SU-DHL-6 (cell line): ENCODE results near the gene OBSCN.

Experiments used
- H2AFZ ChIP-seq: fragments of 200-600 bp; sonication (generic); 2 replicates; pipeline ENCODE4 v1.6.1; 2014; ENCODE audit warnings: low read depth, mild to moderate bottlenecking, moderate library complexity, mixed read lengths, antibody characterized with exemption, low read length; ENCODE audit not compliant: severe bottlenecking
- H3F3A ChIP-seq: fragments of 200-600 bp; shearing (Covaris generic); 2 replicates; pipeline ENCODE4 v1.6.0; 2016; ENCODE audit warnings: antibody characterized with exemption, mild to moderate bottlenecking; ENCODE audit not compliant: insufficient read depth
- H3K27ac ChIP-seq: fragments of 200-600 bp; sonication (generic); 2 replicates; pipeline ENCODE4 v1.5.1; 2016; ENCODE audit warnings: low read depth, mild to moderate bottlenecking, low read length, moderate library complexity, mixed read lengths
- H3K27me3 ChIP-seq: fragments of 200-600 bp; sonication (generic), shearing (Covaris generic); 2 replicates; pipeline ENCODE4 v1.6.0; 2014; ENCODE audit warnings: mild to moderate bottlenecking, low read length
- H3K36me3 ChIP-seq: fragments of 200-600 bp; sonication (generic); 2 replicates; pipeline ENCODE4 v1.6.1; 2014; ENCODE audit warnings: mild to moderate bottlenecking, low read length, mixed read lengths
- H3K4me2 ChIP-seq: fragments of 300-600, 200-600 bp; shearing (Covaris generic), sonication (generic); 2 replicates; pipeline ENCODE4 v1.6.0; 2014; ENCODE audit warnings: low read length, low read depth, mild to moderate bottlenecking; ENCODE audit not compliant: poor library complexity, severe bottlenecking
- H3K4me3 ChIP-seq: fragments of 200-600 bp; sonication (generic); 2 replicates; pipeline ENCODE4 v1.5.1; 2014; ENCODE audit warnings: antibody characterized with exemption, low read length, mild to moderate bottlenecking, mixed read lengths; ENCODE audit not compliant: insufficient read depth, poor library complexity, severe bottlenecking
- H3K79me2 ChIP-seq: fragments of 200-600 bp; sonication (generic); 2 replicates; pipeline ENCODE4 v1.6.1; 2014; ENCODE audit warnings: mild to moderate bottlenecking, low read length, moderate library complexity; ENCODE audit not compliant: insufficient read depth
- H3K9ac ChIP-seq: fragments of 200-600 bp; sonication (generic); 2 replicates; pipeline ENCODE4 v1.7.0; 2014; ENCODE audit warnings: mild to moderate bottlenecking, low read length
- H3K9me2 ChIP-seq: fragments of 200-600 bp; sonication (generic); replicated peaks from 2 replicates; pipeline ENCODE4 v1.6.1; 2014; ENCODE audit warnings: low read length; ENCODE audit not compliant: insufficient read depth
- H3K9me3 ChIP-seq: fragments of 200-600 bp; sonication (generic); 2 replicates; pipeline ENCODE4 v1.6.1; 2014; ENCODE audit warnings: low read length, mixed read lengths; ENCODE audit not compliant: insufficient read depth
- H4K20me1 ChIP-seq: fragments of 200-600 bp; sonication (generic); 2 replicates; pipeline ENCODE4 v1.6.1; 2014; ENCODE audit warnings: low read depth, mild to moderate bottlenecking, antibody characterized with exemption, low read length, moderate library complexity, mixed read lengths
- CTCF ChIP-seq: fragments of 200-600 bp; sonication (generic); IDR thresholded peaks from one replicate; pipeline ENCODE4 v1.5.1; 2017; ENCODE audit warnings: antibody characterized with exemption, mild to moderate bottlenecking, low read length, moderate library complexity; ENCODE audit not compliant: insufficient read depth, poor library complexity, severe bottlenecking
- EZH2phosphoT487 ChIP-seq: fragments of 200-600 bp; sonication (generic), shearing (Covaris generic); conservative IDR thresholded peaks from 2 replicates; pipeline ENCODE4 v1.6.1; 2018; ENCODE audit warnings: mild to moderate bottlenecking, antibody characterized with exemption, low read length, moderate library complexity, mixed read lengths

OBSCN gene

GRCh38 chr1:228411121-228411520 is 203.3 kb downstream of the OBSCN start:
- Histone ChIP-seq H3K9ac (no peak overlapping the region), H3F3A (no peaks in the 10 kb centered on the region), H4K20me1 (no peaks in the 10 kb centered on the region), H3K27ac (no peak overlapping the region), H3K79me2 (peaks cover 8% of the 10 kb centered on the region), H3K9me2 (no peaks in the 10 kb centered on the region), H3K36me3 (no peaks in the 10 kb centered on the region), H3K27me3 (no peaks in the 10 kb centered on the region), H3K4me2 (no peak overlapping the region), H3K4me3 (no peak overlapping the region), H3K9me3 (no peaks in the 10 kb centered on the region), H2AFZ (no peak overlapping the region)
- TF ChIP-seq CTCF (no peak), EZH2phosphoT487 (no peak)

GRCh38 chr1:228411548-228412430 is 203.9 kb downstream of the OBSCN start:
- TF ChIP-seq CTCF (no peak), EZH2phosphoT487 (no peak)

GRCh38 chr1:228413241-228414010 is 205.6 kb downstream of the OBSCN start:
- Histone ChIP-seq H3K27me3 (no peaks in the 10 kb centered on the region), H3K9me2 (no peaks in the 10 kb centered on the region), H3K79me2 (no peaks in the 10 kb centered on the region), H3F3A (no peaks in the 10 kb centered on the region), H3K36me3 (no peaks in the 10 kb centered on the region), H3K4me2 (no peak overlapping the region), H3K4me3 (no peak overlapping the region), H4K20me1 (no peaks in the 10 kb centered on the region), H3K9ac (no peak overlapping the region), H2AFZ (no peak overlapping the region), H3K27ac (no peak overlapping the region), H3K9me3 (no peaks in the 10 kb centered on the region)
- TF ChIP-seq CTCF = no peak
- TF ChIP-seq EZH2phosphoT487 = no peak

More at GRCh38 chr1:228411548-228412430, 203.9 kb downstream of the OBSCN start:
- Histone ChIP-seq H2AFZ (no peak overlapping the region), H4K20me1 (no peaks in the 10 kb centered on the region), H3K27me3 (no peaks in the 10 kb centered on the region), H3K9ac (no peak overlapping the region), H3K4me3 (no peak overlapping the region), H3K27ac (no peak overlapping the region), H3K4me2 (no peak overlapping the region), H3F3A (no peaks in the 10 kb centered on the region), H3K79me2 (peaks cover 3% of the 10 kb centered on the region; the same call in 1 of the 2 replicates), H3K36me3 (no peaks in the 10 kb centered on the region), H3K9me3 (no peaks in the 10 kb centered on the region), H3K9me2 (no peaks in the 10 kb centered on the region)
